ENCODE data around the gene FRY. TPM values are rescaled to one million over a fixed set of nuclear protein-coding genes. Genes with fewer than 3 reads are reported as not detected.

The FRY gene
- total and polyA plus RNA-seq, 2 of the 13 experiments (the other 11 are each of a cell fraction or from before 2014, with no cell fraction given), result 8.2 to 13.1 TPM

DNA sequence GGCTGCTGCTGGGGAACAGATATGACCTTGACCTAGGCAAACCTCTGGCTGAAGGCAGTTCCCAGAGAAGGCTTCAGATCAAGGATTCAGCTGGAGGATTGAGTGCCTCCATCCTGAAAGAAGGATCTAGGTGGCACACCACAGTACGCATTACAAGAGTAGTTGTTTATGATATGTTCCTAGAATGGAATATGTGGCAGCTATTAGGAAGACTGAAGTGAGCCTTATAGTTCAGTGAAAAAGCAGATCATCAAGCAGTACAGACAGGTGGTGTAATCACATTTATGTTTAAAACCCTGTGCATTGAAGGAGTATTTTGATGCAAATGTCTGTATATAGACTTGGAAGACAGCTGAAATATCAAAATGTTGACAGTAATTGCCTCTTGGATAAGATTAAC is 167.6 kb downstream of the FRY start:
- Histone ChIP-seq H3K4me3 (replicated peaks in 1 of 3; ENCODE audit: insufficient read depth in 1 of 3, low read depth in 2 of 3, low read length in 3 of 3) (no peak overlapping the region), H3K79me2 (ENCODE audit: insufficient read depth, low read length) (no peaks in the 10 kb centered on the region), H3K27ac (ENCODE audit: extremely low read length, insufficient read depth, low read length) (no peak overlapping the region), H3K27me3 (ENCODE audit: control insufficient read depth in 1 of 2, insufficient read depth in 2 of 2, low read length in 2 of 2) (no peaks in the 10 kb centered on the region), H2AFZ (ENCODE audit: low read length) (no peak overlapping the region), H3K4me2 (ENCODE audit: low read depth, low read length) (no peak overlapping the region), H3K9me3 (ENCODE audit: low read length) (no peaks in the 10 kb centered on the region), H3K4me1 (ENCODE audit: insufficient read depth, low read length) (peaks cover 15% of the 10 kb centered on the region), H3K36me3 (replicated peaks in 1 of 2; ENCODE audit: control insufficient read depth in 1 of 2, insufficient read depth in 2 of 2, low read length in 2 of 2) (peaks cover 2 to 6% of the 10 kb centered on the region in 2 experiments; a peak in 4 of 5 replicates), H3K9ac (ENCODE audit: insufficient read depth, low read depth, low read length) (no peak overlapping the region), H4K20me1 (ENCODE audit: insufficient read depth, low read length) (no peaks in the 10 kb centered on the region)
- ATAC-seq (no peak), FAIRE-seq (no peak), DNase-seq (ENCODE audit: low spot score) (no peak)
- in situ Hi-C loops (cut with HindIII; ENCODE audit: extremely low pct_ligation_motif_present, low pct_unique_long_range_greater_than_20kb), result no loop called here
- ChIA-PET CTCF (ENCODE audit: low intra/inter-chr PET ratio, low total read pairs) (no interaction called here), POLR2A (no interaction called here)
- TF ChIP-seq HNRNPLL (IDR thresholded peaks at IDR 0.05; ENCODE audit: low read depth, low read length, poor library complexity, severe bottlenecking) (no peak), ZNF335 (CRISPR knock-in tag; IDR thresholded peaks at IDR 0.05) (no peak), SRSF4 (IDR thresholded peaks at IDR 0.05; ENCODE audit: low read depth, low read length, poor library complexity, severe bottlenecking) (no peak)
- 94% methylated on average over 1 of the region's 1 CpG for WGBS (ENCODE audit: low lambda C conversion rate)
- BruUV-seq (replicated peaks), result no TSS peak
- intact Hi-C loops (cut with micrococcal nuclease; ENCODE audit: unreplicated experiment), result no loop called here

GRCh38 chr13:32200741-32201140 is 169.2 kb downstream of the FRY start:
- 94% methylated on average over 2 of the region's 2 CpGs for WGBS (ENCODE audit: low lambda C conversion rate)
- no peak overlapping the region for H3K27ac ChIP-seq (ENCODE audit: extremely low read length, insufficient read depth, low read length)
- no peaks in the 10 kb centered on the region for H4K20me1 ChIP-seq (ENCODE audit: insufficient read depth, low read length)
- no peaks in the 10 kb centered on the region for H3K79me2 ChIP-seq (ENCODE audit: insufficient read depth, low read length)
- CTCF ChIA-PET (ENCODE audit: low intra/inter-chr PET ratio, low total read pairs), result no interaction called here
- in situ Hi-C loops (cut with HindIII; ENCODE audit: extremely low pct_ligation_motif_present, low pct_unique_long_range_greater_than_20kb) (no loop called here), intact Hi-C loops (cut with micrococcal nuclease; ENCODE audit: unreplicated experiment) (no loop called here)
- H3K4me3 ChIP-seq (replicated peaks in 1 of 3; ENCODE audit: insufficient read depth in 1 of 3, low read depth in 2 of 3, low read length in 3 of 3), result no peak overlapping the region
- FAIRE-seq (no peak), DNase-seq (ENCODE audit: low spot score) (no peak), ATAC-seq (no peak; the same call in 2 of the 3 replicates)
- no TSS peak for BruUV-seq (replicated peaks)
- no peak overlapping the region for H3K4me2 ChIP-seq (ENCODE audit: low read depth, low read length)
- no peak overlapping the region for H2AFZ ChIP-seq (ENCODE audit: low read length)
- peaks cover 2 to 6% of the 10 kb centered on the region in 2 experiments; a peak in 4 of 5 replicates for H3K36me3 ChIP-seq (replicated peaks in 1 of 2; ENCODE audit: control insufficient read depth in 1 of 2, insufficient read depth in 2 of 2, low read length in 2 of 2)
- H3K9me3 ChIP-seq (ENCODE audit: low read length), result no peaks in the 10 kb centered on the region
- POLR2A ChIA-PET, result no interaction called here
- H3K4me1 ChIP-seq (ENCODE audit: insufficient read depth, low read length), result peaks cover 9% of the 10 kb centered on the region
- no peaks in the 10 kb centered on the region for H3K27me3 ChIP-seq (ENCODE audit: control insufficient read depth in 1 of 2, insufficient read depth in 2 of 2, low read length in 2 of 2)
- H3K9ac ChIP-seq (ENCODE audit: insufficient read depth, low read depth, low read length), result no peak overlapping the region
- TF ChIP-seq, protein P1, sequence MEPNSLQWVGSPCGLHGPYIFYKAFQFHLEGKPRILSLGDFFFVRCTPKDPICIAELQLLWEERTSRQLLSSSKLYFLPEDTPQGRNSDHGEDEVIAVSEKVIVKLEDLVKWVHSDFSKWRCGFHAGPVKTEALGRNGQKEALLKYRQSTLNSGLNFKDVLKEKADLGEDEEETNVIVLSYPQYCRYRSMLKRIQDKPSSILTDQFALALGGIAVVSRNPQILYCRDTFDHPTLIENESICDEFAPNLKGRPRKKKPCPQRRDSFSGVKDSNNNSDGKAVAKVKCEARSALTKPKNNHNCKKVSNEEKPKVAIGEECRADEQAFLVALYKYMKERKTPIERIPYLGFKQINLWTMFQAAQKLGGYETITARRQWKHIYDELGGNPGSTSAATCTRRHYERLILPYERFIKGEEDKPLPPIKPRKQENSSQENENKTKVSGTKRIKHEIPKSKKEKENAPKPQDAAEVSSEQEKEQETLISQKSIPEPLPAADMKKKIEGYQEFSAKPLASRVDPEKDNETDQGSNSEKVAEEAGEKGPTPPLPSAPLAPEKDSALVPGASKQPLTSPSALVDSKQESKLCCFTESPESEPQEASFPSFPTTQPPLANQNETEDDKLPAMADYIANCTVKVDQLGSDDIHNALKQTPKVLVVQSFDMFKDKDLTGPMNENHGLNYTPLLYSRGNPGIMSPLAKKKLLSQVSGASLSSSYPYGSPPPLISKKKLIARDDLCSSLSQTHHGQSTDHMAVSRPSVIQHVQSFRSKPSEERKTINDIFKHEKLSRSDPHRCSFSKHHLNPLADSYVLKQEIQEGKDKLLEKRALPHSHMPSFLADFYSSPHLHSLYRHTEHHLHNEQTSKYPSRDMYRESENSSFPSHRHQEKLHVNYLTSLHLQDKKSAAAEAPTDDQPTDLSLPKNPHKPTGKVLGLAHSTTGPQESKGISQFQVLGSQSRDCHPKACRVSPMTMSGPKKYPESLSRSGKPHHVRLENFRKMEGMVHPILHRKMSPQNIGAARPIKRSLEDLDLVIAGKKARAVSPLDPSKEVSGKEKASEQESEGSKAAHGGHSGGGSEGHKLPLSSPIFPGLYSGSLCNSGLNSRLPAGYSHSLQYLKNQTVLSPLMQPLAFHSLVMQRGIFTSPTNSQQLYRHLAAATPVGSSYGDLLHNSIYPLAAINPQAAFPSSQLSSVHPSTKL (CRISPR knock-in tag; IDR thresholded peaks at IDR 0.05), result no peak
- TF ChIP-seq ZNF773 (CRISPR knock-in tag; IDR thresholded peaks at IDR 0.05; ENCODE audit: borderline replicate concordance), result no peak
- no peak for TF ChIP-seq ZNF644 (CRISPR knock-in tag; IDR thresholded peaks at IDR 0.05; ENCODE audit: low read depth)
- no peak for TF ChIP-seq TCF7L2 (IDR thresholded peaks at IDR 0.05; ENCODE audit: low read depth, low read length)
- no peak for TF ChIP-seq TBL1XR1 (IDR thresholded peaks at IDR 0.05; ENCODE audit: borderline replicate concordance, low read length, partially characterized antibody)
- no peak for TF ChIP-seq TCF12 (IDR thresholded peaks at IDR 0.05)
- TF ChIP-seq TCF12 (CRISPR knock-in tag; IDR thresholded peaks at IDR 0.05), result no peak
- TF ChIP-seq HNRNPLL (IDR thresholded peaks at IDR 0.05; ENCODE audit: low read depth, low read length, poor library complexity, severe bottlenecking), result no peak
- TF ChIP-seq, protein P2, sequence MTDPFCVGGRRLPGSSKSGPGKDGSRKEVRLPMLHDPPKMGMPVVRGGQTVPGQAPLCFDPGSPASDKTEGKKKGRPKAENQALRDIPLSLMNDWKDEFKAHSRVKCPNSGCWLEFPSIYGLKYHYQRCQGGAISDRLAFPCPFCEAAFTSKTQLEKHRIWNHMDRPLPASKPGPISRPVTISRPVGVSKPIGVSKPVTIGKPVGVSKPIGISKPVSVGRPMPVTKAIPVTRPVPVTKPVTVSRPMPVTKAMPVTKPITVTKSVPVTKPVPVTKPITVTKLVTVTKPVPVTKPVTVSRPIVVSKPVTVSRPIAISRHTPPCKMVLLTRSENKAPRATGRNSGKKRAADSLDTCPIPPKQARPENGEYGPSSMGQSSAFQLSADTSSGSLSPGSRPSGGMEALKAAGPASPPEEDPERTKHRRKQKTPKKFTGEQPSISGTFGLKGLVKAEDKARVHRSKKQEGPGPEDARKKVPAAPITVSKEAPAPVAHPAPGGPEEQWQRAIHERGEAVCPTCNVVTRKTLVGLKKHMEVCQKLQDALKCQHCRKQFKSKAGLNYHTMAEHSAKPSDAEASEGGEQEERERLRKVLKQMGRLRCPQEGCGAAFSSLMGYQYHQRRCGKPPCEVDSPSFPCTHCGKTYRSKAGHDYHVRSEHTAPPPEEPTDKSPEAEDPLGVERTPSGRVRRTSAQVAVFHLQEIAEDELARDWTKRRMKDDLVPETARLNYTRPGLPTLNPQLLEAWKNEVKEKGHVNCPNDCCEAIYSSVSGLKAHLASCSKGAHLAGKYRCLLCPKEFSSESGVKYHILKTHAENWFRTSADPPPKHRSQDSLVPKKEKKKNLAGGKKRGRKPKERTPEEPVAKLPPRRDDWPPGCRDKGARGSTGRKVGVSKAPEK (CRISPR knock-in tag; IDR thresholded peaks at IDR 0.05; ENCODE audit: borderline replicate concordance), result no peak

Data from HepG2 (cell line).